ENCODE measurements around the gene GALNTL6.

DNA sequence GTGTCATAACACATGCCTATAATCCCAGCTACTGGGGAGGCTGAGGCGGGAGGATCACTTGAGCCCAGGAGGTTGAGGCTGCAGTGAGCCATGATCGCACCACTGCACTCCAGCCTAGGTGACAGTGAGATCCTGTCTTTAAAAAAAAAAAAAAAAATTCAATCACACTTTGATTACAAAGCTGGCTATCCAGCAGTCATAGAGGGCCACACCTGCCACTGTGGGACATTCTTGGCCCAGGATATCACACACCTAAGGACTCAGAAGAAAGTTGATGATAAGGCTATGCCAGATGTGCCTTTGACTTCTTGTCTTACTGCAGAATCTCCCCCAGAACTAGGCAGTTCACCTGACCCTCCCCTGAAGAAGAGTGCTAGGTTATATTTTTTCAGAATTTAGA lies 1232.9 kb downstream of the GALNTL6 start:
- TF ChIP-seq, protein P1, sequence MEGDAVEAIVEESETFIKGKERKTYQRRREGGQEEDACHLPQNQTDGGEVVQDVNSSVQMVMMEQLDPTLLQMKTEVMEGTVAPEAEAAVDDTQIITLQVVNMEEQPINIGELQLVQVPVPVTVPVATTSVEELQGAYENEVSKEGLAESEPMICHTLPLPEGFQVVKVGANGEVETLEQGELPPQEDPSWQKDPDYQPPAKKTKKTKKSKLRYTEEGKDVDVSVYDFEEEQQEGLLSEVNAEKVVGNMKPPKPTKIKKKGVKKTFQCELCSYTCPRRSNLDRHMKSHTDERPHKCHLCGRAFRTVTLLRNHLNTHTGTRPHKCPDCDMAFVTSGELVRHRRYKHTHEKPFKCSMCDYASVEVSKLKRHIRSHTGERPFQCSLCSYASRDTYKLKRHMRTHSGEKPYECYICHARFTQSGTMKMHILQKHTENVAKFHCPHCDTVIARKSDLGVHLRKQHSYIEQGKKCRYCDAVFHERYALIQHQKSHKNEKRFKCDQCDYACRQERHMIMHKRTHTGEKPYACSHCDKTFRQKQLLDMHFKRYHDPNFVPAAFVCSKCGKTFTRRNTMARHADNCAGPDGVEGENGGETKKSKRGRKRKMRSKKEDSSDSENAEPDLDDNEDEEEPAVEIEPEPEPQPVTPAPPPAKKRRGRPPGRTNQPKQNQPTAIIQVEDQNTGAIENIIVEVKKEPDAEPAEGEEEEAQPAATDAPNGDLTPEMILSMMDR (IDR thresholded peaks at IDR 0.05; ENCODE audit: extremely low read depth in 1 of 2, insufficient read depth in 1 of 2, low read depth in 1 of 2, low read length in 2 of 2) = no peak
- no peak for TF ChIP-seq EZH2 (IDR thresholded peaks at IDR 0.05; ENCODE audit: borderline replicate concordance, low read depth, low read length, severe bottlenecking)

Data from endothelial cell of umbilical vein (primary cell).